VCaP (cell line): Measurements from ENCODE around the gene SPTBN4.

Source experiments
- H3K27ac ChIP-seq: fragments of 450-650 bp; 2 replicates; pipeline ENCODE4 v1.5.1; 2017
- TF ChIP-seq, protein P1 (sequence below): fragments of 450-650 bp; conservative IDR thresholded peaks from 2 replicates; pipeline ENCODE4 v1.5.1; 2017; ENCODE audit warnings: mild to moderate bottlenecking, moderate library complexity

SPTBN4 gene

GRCh38 chr19:40431698-40432097, 35.1 kb upstream of the SPTBN4 start:
- TF ChIP-seq, protein P1, sequence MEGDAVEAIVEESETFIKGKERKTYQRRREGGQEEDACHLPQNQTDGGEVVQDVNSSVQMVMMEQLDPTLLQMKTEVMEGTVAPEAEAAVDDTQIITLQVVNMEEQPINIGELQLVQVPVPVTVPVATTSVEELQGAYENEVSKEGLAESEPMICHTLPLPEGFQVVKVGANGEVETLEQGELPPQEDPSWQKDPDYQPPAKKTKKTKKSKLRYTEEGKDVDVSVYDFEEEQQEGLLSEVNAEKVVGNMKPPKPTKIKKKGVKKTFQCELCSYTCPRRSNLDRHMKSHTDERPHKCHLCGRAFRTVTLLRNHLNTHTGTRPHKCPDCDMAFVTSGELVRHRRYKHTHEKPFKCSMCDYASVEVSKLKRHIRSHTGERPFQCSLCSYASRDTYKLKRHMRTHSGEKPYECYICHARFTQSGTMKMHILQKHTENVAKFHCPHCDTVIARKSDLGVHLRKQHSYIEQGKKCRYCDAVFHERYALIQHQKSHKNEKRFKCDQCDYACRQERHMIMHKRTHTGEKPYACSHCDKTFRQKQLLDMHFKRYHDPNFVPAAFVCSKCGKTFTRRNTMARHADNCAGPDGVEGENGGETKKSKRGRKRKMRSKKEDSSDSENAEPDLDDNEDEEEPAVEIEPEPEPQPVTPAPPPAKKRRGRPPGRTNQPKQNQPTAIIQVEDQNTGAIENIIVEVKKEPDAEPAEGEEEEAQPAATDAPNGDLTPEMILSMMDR, result no peak
- peak overlapping the region; percentile 99 for H3K27ac ChIP-seq

DNA sequence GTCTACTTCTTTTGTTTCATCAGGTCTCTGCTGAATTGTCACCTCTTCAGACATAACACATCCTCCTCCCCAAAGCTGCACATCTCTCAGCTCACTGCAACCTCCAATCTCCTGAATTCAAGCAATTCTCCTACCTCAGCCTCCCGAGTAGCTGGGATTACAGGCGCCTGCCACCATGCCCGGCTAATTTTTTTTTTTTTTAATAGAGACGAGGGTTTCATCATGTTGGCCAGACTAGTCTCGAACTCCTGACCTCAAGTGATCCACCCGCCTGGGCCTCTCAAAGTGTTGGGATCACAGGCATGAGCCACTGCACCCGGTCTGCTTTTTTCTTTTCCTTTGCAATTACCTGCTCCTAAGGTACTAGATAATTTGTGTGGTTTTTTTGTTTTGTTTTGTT, 34.0 kb upstream of the SPTBN4 start:
- peak overlapping the region; percentile 99 for H3K27ac ChIP-seq

DNA sequence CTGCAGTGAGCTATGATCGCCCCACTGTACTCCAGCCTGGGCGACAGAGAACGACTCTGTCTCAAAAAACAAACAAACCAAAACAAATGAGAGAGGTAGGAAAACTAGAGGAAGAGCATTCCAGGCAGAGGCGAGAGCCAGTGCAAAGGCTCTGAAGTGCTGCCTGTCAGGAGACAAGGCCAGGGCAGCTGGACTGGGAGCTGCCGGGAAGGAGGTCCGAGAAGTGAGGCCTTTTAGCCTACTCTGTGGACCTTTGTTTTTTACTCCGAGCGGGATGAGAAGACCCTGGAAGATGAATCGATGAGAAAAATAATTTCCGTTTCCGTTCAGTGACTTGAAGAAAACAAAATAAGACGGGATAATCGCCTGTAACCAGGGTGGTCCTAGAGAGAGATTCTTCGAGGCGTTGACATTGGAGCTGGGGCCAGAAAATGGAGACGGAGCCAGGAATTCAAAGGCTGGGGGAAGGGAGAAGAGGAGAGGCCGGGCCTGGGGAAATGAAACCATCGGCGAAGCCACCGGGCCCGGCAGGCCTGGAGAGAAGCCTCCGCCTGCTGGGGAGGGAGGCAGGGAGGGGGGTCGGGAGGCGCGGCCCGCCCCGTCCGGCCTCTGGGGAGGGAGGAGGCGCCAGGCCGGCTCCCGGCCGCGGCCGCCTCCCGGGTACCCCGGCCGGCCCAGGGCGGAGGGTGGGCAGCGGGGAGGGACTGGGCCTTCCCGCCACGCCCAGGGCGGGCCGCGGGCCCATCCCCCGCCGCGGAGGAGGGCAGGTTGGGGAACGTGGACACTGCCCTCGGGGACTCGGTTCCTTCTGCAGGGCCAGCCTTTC, 33.2 kb upstream of the SPTBN4 start:
- TF ChIP-seq, protein P1, result no peak
- H3K27ac ChIP-seq, result peak overlapping the region; percentile 99

- H3K27ac ChIP-seq, result no peak overlapping the region
- TF ChIP-seq, protein P1, result no peak
Observed at GRCh38 chr19:40438284-40438683, 28.5 kb upstream of the SPTBN4 start.

DNA sequence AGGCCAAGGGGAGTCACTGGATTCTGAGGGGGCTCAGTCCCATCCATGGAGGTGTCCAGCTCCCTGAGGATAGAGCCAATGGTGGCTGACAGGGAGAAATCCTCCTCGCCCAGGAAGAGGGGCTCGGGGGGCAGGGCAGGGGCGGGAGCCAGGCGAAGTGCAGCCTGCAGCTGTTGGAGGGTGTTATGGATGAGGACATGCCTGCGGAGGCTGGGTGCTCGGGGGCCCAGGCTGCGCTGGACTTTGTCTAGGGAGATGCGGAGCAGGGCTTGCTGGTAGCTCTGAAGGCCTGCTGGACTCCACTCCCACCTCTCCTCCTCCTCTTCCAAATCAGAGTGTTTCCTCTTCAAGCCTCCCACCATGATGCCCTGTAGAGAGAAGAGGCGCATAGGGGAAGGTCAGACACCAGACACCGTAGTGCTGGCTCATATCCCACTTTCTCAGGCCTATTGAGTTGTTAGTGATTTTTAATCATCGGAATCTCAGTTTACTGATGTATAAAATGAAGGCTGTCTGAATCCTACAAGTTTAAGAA, 25.0 kb upstream of the SPTBN4 start:
- TF ChIP-seq, protein P1, result no peak
- H3K27ac ChIP-seq, result peak overlapping the region; percentile 94; the same call in 1 of the 2 replicates

GRCh38 chr19:40442328-40443130, 24.3 kb upstream of the SPTBN4 start:
- TF ChIP-seq, protein P1, result no peak
- H3K27ac ChIP-seq, result peak overlapping the region; percentile 94

DNA sequence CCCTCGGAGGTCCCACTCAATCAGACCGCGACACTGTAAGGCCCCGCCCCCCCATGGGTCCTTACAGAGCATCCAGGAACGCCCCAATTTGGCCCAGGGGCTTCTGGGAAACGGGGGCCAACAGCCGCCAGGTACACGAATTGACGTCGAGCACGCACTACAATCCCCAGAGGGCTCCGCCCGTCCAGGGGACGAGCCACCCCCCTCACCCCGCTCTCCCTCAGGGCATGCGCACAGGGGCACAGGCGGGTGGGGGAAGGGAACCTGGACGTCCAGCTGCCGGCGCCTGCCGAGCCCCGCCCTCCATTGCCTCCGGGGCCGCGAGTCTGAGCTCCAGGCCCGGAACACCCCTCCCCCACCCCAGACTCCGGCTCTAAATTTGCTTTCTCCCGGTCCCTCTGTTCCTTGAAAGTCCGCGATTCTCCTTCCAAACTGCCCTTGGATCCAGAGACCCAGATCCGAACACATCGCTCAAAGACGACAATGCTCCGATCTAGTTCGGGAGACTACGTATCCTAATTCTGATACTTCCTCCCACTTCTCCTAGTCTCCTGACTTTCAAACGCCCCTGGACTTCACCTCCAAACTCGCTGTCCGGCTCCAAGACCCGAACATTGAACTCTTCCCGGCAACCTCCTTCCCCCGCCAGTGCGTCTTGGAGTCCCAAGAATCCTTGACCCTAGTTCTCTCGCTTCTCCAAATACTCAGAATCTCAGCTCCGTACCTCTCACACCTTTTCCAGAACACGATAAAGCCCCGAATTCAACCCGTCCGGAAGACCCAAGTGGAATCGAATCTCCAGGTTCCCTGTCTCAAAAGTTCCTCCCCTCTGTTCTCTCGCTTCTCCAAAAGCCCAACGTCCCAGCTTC, 23.4 kb upstream of the SPTBN4 start:
- TF ChIP-seq, protein P1, result no peak
- H3K27ac ChIP-seq, result peak overlapping the region; percentile 94
